ENCODE measurements around the gene SHISAL1. TPM values are rescaled to one million over a fixed set of nuclear protein-coding genes. Genes with fewer than 3 reads are reported as not detected.

The SHISAL1 gene
- total and polyA plus RNA-seq, 10 donors, result 0.10 to 0.47 (median 0.22) TPM

GRCh38 chr22:44224166-44224565 lies 88.6 kb downstream of the SHISAL1 start:
- Histone ChIP-seq H3K4me1 (no peaks in the 10 kb centered on the region), H3K36me3 (no peaks in the 10 kb centered on the region), H3K9me3 (peaks cover 3 to 33% (median 15%) of the 10 kb centered on the region in 8 donors), H3K27ac (no peak overlapping the region), H3K4me3 (no peak overlapping the region), H3K27me3 (replicated peaks in 1 of 7) (peaks cover 0 to 34% (median 0%) of the 10 kb centered on the region in 7 donors)
- DNase-seq, result no peak
- TF ChIP-seq CTCF (IDR thresholded peaks at IDR 0.05 in 8 of 11, conservative IDR thresholded peaks at IDR 0.05 in 3 of 11), result no peak
- TF ChIP-seq POLR2AphosphoS5 (IDR thresholded peaks at IDR 0.05), result no peak
- TF ChIP-seq POLR2A (IDR thresholded peaks at IDR 0.05), result no peak
- intact Hi-C loops (cut with DNase I; ENCODE audit: low total_unique reads), result no loop called here
- WGBS, 5 donors, result 62 to 78% (median 71%) methylated on average over 12 of the region's 12 CpGs

DNA sequence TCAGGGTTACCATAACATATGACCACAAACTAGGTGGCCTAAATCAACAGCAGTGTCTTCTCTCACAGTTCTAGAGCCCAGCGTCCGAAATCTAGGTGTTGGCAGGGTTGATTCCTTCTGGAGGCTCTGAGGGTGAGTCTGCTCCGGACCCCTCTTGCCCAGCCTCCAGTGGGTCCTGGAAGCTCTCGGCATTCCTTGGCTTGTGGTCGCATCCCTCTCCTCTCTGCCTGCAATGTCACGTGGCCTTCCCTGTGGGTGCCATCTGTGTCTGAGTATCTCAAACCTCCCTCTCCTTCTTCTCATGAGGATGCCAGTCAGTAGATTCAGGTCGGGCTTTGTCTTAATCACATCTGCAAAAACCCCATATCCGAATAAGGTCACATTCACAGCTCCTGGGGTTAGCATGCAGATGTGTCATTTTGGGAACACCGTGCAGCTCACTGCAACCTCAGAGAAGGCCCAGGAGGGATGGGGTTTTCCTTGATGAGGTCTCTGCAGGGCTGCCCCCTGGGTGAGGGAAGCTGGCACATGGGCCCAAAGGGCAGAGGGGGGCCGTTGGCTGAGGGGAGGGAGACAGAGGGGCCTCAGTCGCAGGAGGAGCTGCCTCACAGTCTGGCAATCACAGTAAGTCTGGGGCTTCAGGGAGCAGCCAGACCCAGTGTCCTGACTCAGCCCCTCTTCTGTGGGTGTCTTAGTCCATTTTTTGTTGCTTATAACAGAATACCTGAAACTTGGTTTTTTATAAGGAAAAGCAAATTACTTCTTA lies 90.9 kb downstream of the SHISAL1 start:
- intact Hi-C loops (cut with DNase I; ENCODE audit: low total_unique reads), result no loop called here
- Histone ChIP-seq H3K27ac (no peak overlapping the region), H3K4me3 (no peak overlapping the region), H3K4me1 (no peaks in the 10 kb centered on the region), H3K9me3 (peaks cover 0 to 10% (median 0%) of the 10 kb centered on the region in 8 donors), H3K27me3 (replicated peaks in 1 of 7) (peaks cover 0 to 34% (median 0%) of the 10 kb centered on the region in 7 donors), H3K36me3 (no peaks in the 10 kb centered on the region)
- WGBS, 5 donors, result 85 to 97% (median 87%) methylated on average over 10 to 11 of the region's 11 CpGs
- no peak for DNase-seq
- TF ChIP-seq CTCF (IDR thresholded peaks at IDR 0.05 in 8 of 11, conservative IDR thresholded peaks at IDR 0.05 in 3 of 11) (no peak), POLR2AphosphoS5 (IDR thresholded peaks at IDR 0.05) (no peak), POLR2A (IDR thresholded peaks at IDR 0.05) (no peak)

DNA sequence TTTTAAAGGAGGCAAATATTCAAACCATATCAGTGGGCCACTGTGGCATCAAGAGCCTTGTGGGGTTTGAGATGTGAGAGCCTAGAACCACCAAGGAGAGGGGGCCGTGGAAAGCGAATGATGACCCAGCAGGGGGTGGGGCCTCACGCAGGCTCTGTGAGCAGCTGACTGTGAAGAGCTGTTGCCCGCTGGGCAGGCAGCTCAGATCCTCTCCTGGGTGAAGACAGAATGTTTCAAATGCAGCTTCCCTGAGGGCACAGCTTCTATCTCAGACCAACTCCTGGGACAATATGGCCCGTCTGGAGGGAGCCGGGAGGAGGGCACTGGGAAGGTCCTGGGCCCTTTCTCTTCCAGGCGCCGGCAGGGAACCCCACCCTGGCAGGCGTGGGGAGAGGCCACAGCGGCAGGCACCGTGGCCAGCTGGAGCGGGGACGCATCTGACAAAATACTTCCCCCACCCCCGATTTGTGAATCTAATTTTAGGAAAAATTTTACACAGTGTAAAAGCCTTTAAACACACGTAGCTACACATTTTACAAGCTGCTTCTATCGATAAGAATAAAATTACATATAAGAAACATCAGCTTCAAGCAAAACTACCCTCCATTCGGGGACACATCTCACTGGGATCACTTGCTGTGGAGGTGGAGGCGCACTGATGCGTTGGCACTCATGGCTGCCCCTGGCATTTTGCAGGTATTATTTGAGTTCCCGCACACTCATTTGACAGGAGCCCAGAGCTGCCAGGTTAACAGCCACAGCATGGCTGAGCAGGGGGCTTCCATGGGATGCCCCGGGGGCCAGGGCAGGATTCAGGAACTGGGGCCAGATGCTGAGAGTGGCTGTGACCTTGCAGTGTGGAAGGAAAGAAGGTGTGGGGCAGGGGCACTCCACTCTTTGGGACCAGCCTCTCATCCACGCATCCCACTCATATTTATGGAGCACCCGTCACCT lies 91.7 kb downstream of the SHISAL1 start:
- Histone ChIP-seq H3K4me3 (no peak overlapping the region), H3K27ac (no peak overlapping the region), H3K27me3 (replicated peaks in 1 of 7) (peaks cover 0 to 28% (median 0%) of the 10 kb centered on the region in 7 donors), H3K9me3 (peaks cover 0 to 8% (median 0%) of the 10 kb centered on the region in 8 donors), H3K36me3 (no peaks in the 10 kb centered on the region), H3K4me1 (no peaks in the 10 kb centered on the region)
- TF ChIP-seq CTCF (IDR thresholded peaks at IDR 0.05 in 8 of 11, conservative IDR thresholded peaks at IDR 0.05 in 3 of 11) (no peak), POLR2A (IDR thresholded peaks at IDR 0.05) (no peak), POLR2AphosphoS5 (IDR thresholded peaks at IDR 0.05) (no peak)
- intact Hi-C loops (cut with DNase I; ENCODE audit: low total_unique reads), result no loop called here
- WGBS, 5 donors, result 80 to 86% (median 84%) methylated on average over 20 to 23 of the region's 23 CpGs
- no peak for DNase-seq
